GM23248 (cell line): Measurements from ENCODE around the gene SOX8.

Experiments used
- EZH2 ChIP-seq: fragments of 200-600 bp; sonication (generic); IDR thresholded peaks from 2 replicates; pipeline ENCODE4 v1.6.1; 2018; ENCODE audit warnings: antibody characterized with exemption, mild to moderate bottlenecking; ENCODE audit not compliant: insufficient read depth, poor library complexity, severe bottlenecking
- EZH2phosphoT487 ChIP-seq: fragments of 200-600 bp; sonication (generic); IDR thresholded peaks from 2 replicates; pipeline ENCODE4 v1.6.1; 2018; ENCODE audit warnings: antibody characterized with exemption, moderate library complexity, mild to moderate bottlenecking, low read depth; ENCODE audit not compliant: insufficient read depth

- TF ChIP-seq EZH2phosphoT487 (no peak), EZH2 (no peak)
Measured at GRCh38 chr16:1013593-1013900, 32.0 kb downstream of the SOX8 start.
